GM15510 (cell line): Measurements from ENCODE around the gene SH3BP4.

Experiments
- POLR2A ChIP-seq: IDR thresholded peaks from 3 replicates; pipeline ENCODE4 v1.6.1; 2011; ENCODE audit warnings: borderline replicate concordance; ENCODE audit not compliant: insufficient read length; ENCODE audit errors: extremely low read depth

Gene SH3BP4

GRCh38 chr2:235066490-235066889 is 114.7 kb downstream of the SH3BP4 start:
- no peak for TF ChIP-seq POLR2A

GRCh38 chr2:235066895-235067294 is 115.1 kb downstream of the SH3BP4 start:
- no peak for TF ChIP-seq POLR2A

- TF ChIP-seq POLR2A, result no peak
Observed at GRCh38 chr2:235068701-235069100, 116.9 kb downstream of the SH3BP4 start.

GRCh38 chr2:235070063-235070706 is 118.4 kb downstream of the SH3BP4 start:
- no peak for TF ChIP-seq POLR2A

- TF ChIP-seq POLR2A, result no peak
Observed at GRCh38 chr2:235073868-235074413, 122.1 kb downstream of the SH3BP4 start.

GRCh38 chr2:235077046-235077445 is 125.2 kb downstream of the SH3BP4 start:
- TF ChIP-seq POLR2A, result no peak

GRCh38 chr2:235078182-235078581 is 126.4 kb downstream of the SH3BP4 start:
- no peak for TF ChIP-seq POLR2A

GRCh38 chr2:235078914-235079472 is 127.2 kb downstream of the SH3BP4 start:
- TF ChIP-seq POLR2A, result no peak

- no peak for TF ChIP-seq POLR2A
Observed at GRCh38 chr2:235080101-235080500, 128.3 kb downstream of the SH3BP4 start.

GRCh38 chr2:235082578-235083338 is 130.9 kb downstream of the SH3BP4 start:
- TF ChIP-seq POLR2A, result no peak

GRCh38 chr2:235083822-235084221 is 132.0 kb downstream of the SH3BP4 start:
- TF ChIP-seq POLR2A, result no peak

GRCh38 chr2:235084424-235084823 is 132.6 kb downstream of the SH3BP4 start:
- no peak for TF ChIP-seq POLR2A

GRCh38 chr2:235085476-235085875 is 133.7 kb downstream of the SH3BP4 start:
- no peak for TF ChIP-seq POLR2A

- no peak for TF ChIP-seq POLR2A
Observed at GRCh38 chr2:235086481-235087184, 134.8 kb downstream of the SH3BP4 start.
